ENCODE measurements around the gene NEURL3.

Gene NEURL3

GRCh38 chr2:96470636-96471035 lies 34.5 kb downstream of the NEURL3 start:
- H3K27me3 ChIP-seq (ENCODE audit: low read depth, low read length): peaks cover 3% of the 10 kb centered on the region; the same call in 1 of the 2 replicates
- no peak overlapping the region for H3K27ac ChIP-seq (ENCODE audit: low read length)
- TF ChIP-seq EZH2phosphoT487 (IDR thresholded peaks at IDR 0.05; ENCODE audit: low read depth): no peak
- TF ChIP-seq CTCF (IDR thresholded peaks at IDR 0.05; ENCODE audit: low read depth, low read length): no peak
- H3K36me3 ChIP-seq (replicated peaks; ENCODE audit: low read depth, low read length): no peaks in the 10 kb centered on the region
- H3K9ac ChIP-seq (ENCODE audit: low read length): no peak overlapping the region
- H3K4me2 ChIP-seq (ENCODE audit: low read length): no peak overlapping the region
- no peaks in the 10 kb centered on the region for H3K4me1 ChIP-seq (ENCODE audit: low read length)
- no peaks in the 10 kb centered on the region for H3K79me2 ChIP-seq (ENCODE audit: low read length)
- no peaks in the 10 kb centered on the region for H3K9me3 ChIP-seq (ENCODE audit: insufficient read depth, low read length)
- no peaks in the 10 kb centered on the region for H4K20me1 ChIP-seq (ENCODE audit: insufficient read depth, low read length)
- H2AFZ ChIP-seq (ENCODE audit: low read depth, low read length): no peak overlapping the region
- no peak overlapping the region for H3K4me3 ChIP-seq (ENCODE audit: low read length)

GRCh38 chr2:96470109-96470508 lies 35.0 kb downstream of the NEURL3 start:
- Histone ChIP-seq H3K4me3 (ENCODE audit: low read length) (no peak overlapping the region), H3K27me3 (ENCODE audit: low read depth, low read length) (no peaks in the 10 kb centered on the region), H3K4me1 (ENCODE audit: low read length) (no peaks in the 10 kb centered on the region), H3K79me2 (ENCODE audit: low read length) (no peaks in the 10 kb centered on the region), H3K4me2 (ENCODE audit: low read length) (no peak overlapping the region), H4K20me1 (ENCODE audit: insufficient read depth, low read length) (no peaks in the 10 kb centered on the region), H3K9ac (ENCODE audit: low read length) (no peak overlapping the region), H3K27ac (ENCODE audit: low read length) (no peak overlapping the region), H2AFZ (ENCODE audit: low read depth, low read length) (no peak overlapping the region), H3K36me3 (replicated peaks; ENCODE audit: low read depth, low read length) (no peaks in the 10 kb centered on the region), H3K9me3 (ENCODE audit: insufficient read depth, low read length) (no peaks in the 10 kb centered on the region)
- TF ChIP-seq EZH2phosphoT487 (IDR thresholded peaks at IDR 0.05; ENCODE audit: low read depth) (no peak), CTCF (IDR thresholded peaks at IDR 0.05; ENCODE audit: low read depth, low read length) (no peak)

- no peak overlapping the region for H2AFZ ChIP-seq (ENCODE audit: low read depth, low read length)
- no peaks in the 10 kb centered on the region for H3K4me1 ChIP-seq (ENCODE audit: low read length)
- no peaks in the 10 kb centered on the region for H3K36me3 ChIP-seq (replicated peaks; ENCODE audit: low read depth, low read length)
- no peak overlapping the region for H3K9ac ChIP-seq (ENCODE audit: low read length)
- H3K27ac ChIP-seq (ENCODE audit: low read length): no peak overlapping the region
- H3K79me2 ChIP-seq (ENCODE audit: low read length): no peaks in the 10 kb centered on the region
- no peaks in the 10 kb centered on the region for H3K9me3 ChIP-seq (ENCODE audit: insufficient read depth, low read length)
- no peak overlapping the region for H3K4me2 ChIP-seq (ENCODE audit: low read length)
- H3K4me3 ChIP-seq (ENCODE audit: low read length): no peak overlapping the region
- H3K27me3 ChIP-seq (ENCODE audit: low read depth, low read length): no peaks in the 10 kb centered on the region
- H4K20me1 ChIP-seq (ENCODE audit: insufficient read depth, low read length): no peaks in the 10 kb centered on the region
- TF ChIP-seq EZH2phosphoT487 (IDR thresholded peaks at IDR 0.05; ENCODE audit: low read depth) (no peak), CTCF (IDR thresholded peaks at IDR 0.05; ENCODE audit: low read depth, low read length) (no peak)
Measured at GRCh38 chr2:96468904-96469303, 36.3 kb downstream of the NEURL3 start.

- Histone ChIP-seq H3K4me2 (ENCODE audit: low read length) (no peak overlapping the region), H3K4me1 (ENCODE audit: low read length) (no peaks in the 10 kb centered on the region), H3K9ac (ENCODE audit: low read length) (no peak overlapping the region), H3K9me3 (ENCODE audit: insufficient read depth, low read length) (no peaks in the 10 kb centered on the region), H3K36me3 (replicated peaks; ENCODE audit: low read depth, low read length) (no peaks in the 10 kb centered on the region), H4K20me1 (ENCODE audit: insufficient read depth, low read length) (no peaks in the 10 kb centered on the region), H3K27ac (ENCODE audit: low read length) (no peak overlapping the region), H3K4me3 (ENCODE audit: low read length) (no peak overlapping the region), H2AFZ (ENCODE audit: low read depth, low read length) (no peak overlapping the region), H3K79me2 (ENCODE audit: low read length) (no peaks in the 10 kb centered on the region), H3K27me3 (ENCODE audit: low read depth, low read length) (no peaks in the 10 kb centered on the region)
- TF ChIP-seq EZH2phosphoT487 (IDR thresholded peaks at IDR 0.05; ENCODE audit: low read depth): no peak
- TF ChIP-seq CTCF (IDR thresholded peaks at IDR 0.05; ENCODE audit: low read depth, low read length): no peak
Measured at GRCh38 chr2:96464651-96465050, 40.5 kb downstream of the NEURL3 start.
